Activated T-cell treated with anti-CD3 and anti-CD28 coated beads, Interleukin-2, amount 50 U/mL, for 24 hours (primary cell): ENCODE measurements around the gene TSPY3.
"Not testable (repeated sequence)": the region's sequence is repeated elsewhere in the genome, so short reads cannot be mapped to it uniquely, and the experiment has no call there.

ENCODE experiments used
- DNase-seq: peaks from one replicate; pipeline ENCODE4 v3.0.0-alpha.2; 2020
- H3K27ac Mint-ChIP-seq: 2 replicates; pipeline ENCODE4 v1.8.0; 2020; ENCODE audit warnings: mild to moderate bottlenecking, mixed read lengths
- H3K27me3 Mint-ChIP-seq: 2 replicates; pipeline ENCODE4 v1.8.0; 2020; ENCODE audit warnings: mixed read lengths
- H3K36me3 Mint-ChIP-seq: 2 replicates; pipeline ENCODE4 v1.8.0; 2020; ENCODE audit warnings: low read depth, mixed read lengths
- H3K4me1 Mint-ChIP-seq: 2 replicates; pipeline ENCODE4 v1.8.0; 2020; ENCODE audit warnings: low read depth, mixed read lengths
- H3K4me3 Mint-ChIP-seq: 2 replicates; pipeline ENCODE4 v1.8.0; 2020; ENCODE audit warnings: mild to moderate bottlenecking, moderate library complexity, mixed read lengths
- H3K9me3 Mint-ChIP-seq: 2 replicates; pipeline ENCODE4 v1.8.0; 2020; ENCODE audit warnings: mixed read lengths

The TSPY3 gene

DNA sequence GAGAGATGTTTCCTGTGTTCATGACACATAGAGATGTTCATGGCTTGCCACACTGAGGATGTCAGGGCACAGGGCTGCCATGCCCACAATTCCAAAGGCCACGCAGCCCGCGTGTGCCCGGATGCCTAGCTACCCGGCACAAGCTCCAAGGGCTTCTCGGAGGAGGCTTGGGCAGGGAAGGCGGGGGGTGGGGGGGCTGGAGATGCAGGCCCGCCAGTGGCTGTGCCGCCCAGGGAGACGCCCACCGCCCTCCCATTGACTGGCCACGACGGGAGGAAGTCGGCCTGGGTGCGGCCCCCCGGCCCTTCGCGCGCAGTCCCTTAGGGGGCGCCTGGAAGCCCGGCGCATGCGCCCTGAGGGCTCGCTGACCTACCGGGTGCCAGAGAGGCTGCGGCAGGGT is at the start of gene TSPY3:
TSS of gene TSPY3 (plus strand) at position 301 of the 400 bp plus-strand sequence. CDS start at position 347, 46 bp downstream.
- not testable (repeated sequence) for H3K9me3 Mint-ChIP-seq, DNase-seq, H3K27ac Mint-ChIP-seq, H3K4me1 Mint-ChIP-seq, H3K36me3 Mint-ChIP-seq, H3K4me3 Mint-ChIP-seq, H3K27me3 Mint-ChIP-seq

GRCh38 chrY:9357497-9357896 is 40.7 kb upstream of the TSPY3 start, which contains the start of gene TSPY8:
TSS of gene TSPY8 (plus strand) at chrY:9357797. CDS start at chrY:9357843, 46 bp downstream.
- not testable (repeated sequence) for H3K27ac Mint-ChIP-seq, H3K27me3 Mint-ChIP-seq, H3K4me1 Mint-ChIP-seq, DNase-seq, H3K36me3 Mint-ChIP-seq, H3K4me3 Mint-ChIP-seq, H3K9me3 Mint-ChIP-seq

DNA sequence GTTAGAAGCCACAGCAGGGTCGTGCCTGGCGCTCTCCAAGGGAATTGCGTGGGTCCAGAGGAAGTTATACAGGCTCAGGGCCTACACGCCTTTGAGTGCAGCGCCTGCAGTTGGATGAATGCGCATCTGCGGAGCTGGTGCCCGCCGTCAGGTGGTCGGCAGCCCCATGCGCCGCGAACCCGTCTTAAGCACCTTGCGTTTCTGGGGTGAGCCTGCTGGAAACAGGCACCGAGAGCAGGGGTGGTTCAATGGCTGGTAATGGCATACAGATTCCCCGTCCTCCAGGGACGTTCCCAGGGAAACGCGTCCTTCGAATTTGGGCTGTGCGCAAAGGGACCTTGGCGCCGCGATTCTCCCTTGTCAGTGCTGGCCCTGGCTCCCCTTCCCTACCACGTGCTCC is 1.7 kb upstream of the TSPY3 start:
- not testable (repeated sequence) for H3K9me3 Mint-ChIP-seq, DNase-seq, H3K4me1 Mint-ChIP-seq, H3K27ac Mint-ChIP-seq, H3K4me3 Mint-ChIP-seq, H3K36me3 Mint-ChIP-seq, H3K27me3 Mint-ChIP-seq
